Activated T-cell treated with anti-CD3 and anti-CD28 coated beads, Interleukin-2, amount 50 U/mL, for 1 hour (primary cell): ENCODE measurements around the gene VBP1.
"Not testable (repeated sequence)": the region's sequence is repeated elsewhere in the genome, so short reads cannot be mapped to it uniquely, and the experiment has no call there.

ENCODE experiments used
- DNase-seq: peaks from one replicate; pipeline ENCODE4 v3.0.0-alpha.2; 2020

Gene VBP1

GRCh38 chrX:155216179-155216939, at the start of gene VBP1:
Gene VBP1, plus strand, starts transcription at chrX:155216460. Its CDS starts 23 bp downstream, at chrX:155216483.
- peak; percentile 82 for DNase-seq

- no peak for DNase-seq
Measured at GRCh38 chrX:155169881-155170280, 46.4 kb upstream of the VBP1 start.

- no peak for DNase-seq
Measured at GRCh38 chrX:155179346-155179997, 36.8 kb upstream of the VBP1 start.

GRCh38 chrX:155188786-155189185, 27.5 kb upstream of the VBP1 start:
- DNase-seq = no peak

GRCh38 chrX:155211208-155211607, 5.1 kb upstream of the VBP1 start:
- no peak for DNase-seq

GRCh38 chrX:155213731-155214130, 2.5 kb upstream of the VBP1 start:
- no peak for DNase-seq

GRCh38 chrX:155215443-155216178, 649 bp upstream of the VBP1 start:
- no peak for DNase-seq

GRCh38 chrX:155216940-155217440, 730 bp downstream of the VBP1 start:
- no peak for DNase-seq

GRCh38 chrX:155218777-155219176, 2.5 kb downstream of the VBP1 start:
- DNase-seq = no peak

GRCh38 chrX:155221351-155221750, 5.1 kb downstream of the VBP1 start:
- no peak for DNase-seq

GRCh38 chrX:155223746-155224145, 7.5 kb downstream of the VBP1 start:
- DNase-seq = not testable (repeated sequence)

GRCh38 chrX:155225774-155226173, 9.5 kb downstream of the VBP1 start:
- no peak for DNase-seq

GRCh38 chrX:155231163-155231562, 14.9 kb downstream of the VBP1 start:
- no peak for DNase-seq

- DNase-seq = no peak
Measured at GRCh38 chrX:155235891-155236290, 19.6 kb downstream of the VBP1 start.

- no peak for DNase-seq
Measured at GRCh38 chrX:155237719-155238118, 21.5 kb downstream of the VBP1 start.

- no peak for DNase-seq
Measured at GRCh38 chrX:155242300-155242699, 26.0 kb downstream of the VBP1 start.

- no peak for DNase-seq
Measured at GRCh38 chrX:155246748-155247147, 30.5 kb downstream of the VBP1 start.

- DNase-seq = no peak
Measured at GRCh38 chrX:155247497-155247896, 31.2 kb downstream of the VBP1 start.

- no peak for DNase-seq
Measured at GRCh38 chrX:155251391-155251790, 35.1 kb downstream of the VBP1 start.

- no peak for DNase-seq
Measured at GRCh38 chrX:155259752-155260151, 43.5 kb downstream of the VBP1 start.

- no peak for DNase-seq
Measured at GRCh38 chrX:155262970-155263754, 46.9 kb downstream of the VBP1 start.

GRCh38 chrX:155263854-155264628, 47.8 kb downstream of the VBP1 start, which contains the start of gene RAB39B:
Gene RAB39B, minus strand, starts transcription at chrX:155264491. Its CDS starts 203 bp downstream, at chrX:155264288.
- peak; percentile 72 for DNase-seq
